Dedifferentiated amniotic fluid mesenchymal stem cell (primary cell): ENCODE measurements around the gene PAGR1.

Experiments used
- DNase-seq: peaks from one replicate; pipeline ENCODE4 v3.0.0-alpha.2; 2016; ENCODE audit errors: extremely low spot score

PAGR1 gene

GRCh38 chr16:29837841-29838240 is 21.9 kb downstream of the PAGR1 start:
- DNase-seq, result no peak

- DNase-seq, result no peak
Measured at GRCh38 chr16:29839822-29840221, 23.9 kb downstream of the PAGR1 start.

DNA sequence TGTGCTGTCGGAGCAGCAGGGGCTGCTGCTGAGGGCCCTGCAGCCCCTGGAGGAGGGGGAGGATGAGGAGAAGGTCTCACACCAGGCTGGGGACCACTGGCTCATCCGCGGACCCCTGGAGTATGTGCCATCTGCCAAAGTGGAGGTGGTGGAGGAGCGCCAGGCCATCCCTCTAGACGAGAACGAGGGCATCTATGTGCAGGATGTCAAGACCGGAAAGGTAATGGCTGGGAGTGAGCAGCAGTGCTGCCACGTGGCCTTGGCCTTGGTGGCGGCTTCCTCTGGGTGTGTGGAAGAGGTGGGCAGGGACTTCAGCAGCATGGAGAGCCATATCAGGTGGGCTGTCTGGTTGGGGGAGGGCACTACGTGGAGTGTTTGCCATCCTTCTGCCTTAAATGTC is 24.3 kb downstream of the PAGR1 start:
- no peak for DNase-seq

DNA sequence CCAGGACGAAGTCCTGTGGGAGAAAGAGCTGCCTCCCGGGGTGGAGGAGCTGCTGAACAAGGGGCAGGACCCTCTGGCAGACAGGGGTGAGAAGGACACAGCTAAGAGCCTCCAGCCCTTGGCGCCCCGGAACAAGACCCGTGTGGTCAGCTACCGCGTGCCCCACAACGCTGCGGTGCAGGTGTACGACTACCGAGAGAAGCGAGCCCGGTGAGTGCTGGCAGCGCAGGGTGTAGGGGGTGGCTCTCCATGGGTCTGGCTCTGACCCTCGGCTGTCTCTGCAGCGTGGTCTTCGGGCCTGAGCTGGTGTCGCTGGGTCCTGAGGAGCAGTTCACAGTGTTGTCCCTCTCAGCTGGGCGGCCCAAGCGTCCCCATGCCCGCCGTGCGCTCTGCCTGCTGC is 25.7 kb downstream of the PAGR1 start:
- no peak for DNase-seq

- DNase-seq, result no peak
Measured at GRCh38 chr16:29842732-29843346, 26.9 kb downstream of the PAGR1 start.

- DNase-seq, result no peak
Measured at GRCh38 chr16:29843931-29844330, 28.0 kb downstream of the PAGR1 start.

DNA sequence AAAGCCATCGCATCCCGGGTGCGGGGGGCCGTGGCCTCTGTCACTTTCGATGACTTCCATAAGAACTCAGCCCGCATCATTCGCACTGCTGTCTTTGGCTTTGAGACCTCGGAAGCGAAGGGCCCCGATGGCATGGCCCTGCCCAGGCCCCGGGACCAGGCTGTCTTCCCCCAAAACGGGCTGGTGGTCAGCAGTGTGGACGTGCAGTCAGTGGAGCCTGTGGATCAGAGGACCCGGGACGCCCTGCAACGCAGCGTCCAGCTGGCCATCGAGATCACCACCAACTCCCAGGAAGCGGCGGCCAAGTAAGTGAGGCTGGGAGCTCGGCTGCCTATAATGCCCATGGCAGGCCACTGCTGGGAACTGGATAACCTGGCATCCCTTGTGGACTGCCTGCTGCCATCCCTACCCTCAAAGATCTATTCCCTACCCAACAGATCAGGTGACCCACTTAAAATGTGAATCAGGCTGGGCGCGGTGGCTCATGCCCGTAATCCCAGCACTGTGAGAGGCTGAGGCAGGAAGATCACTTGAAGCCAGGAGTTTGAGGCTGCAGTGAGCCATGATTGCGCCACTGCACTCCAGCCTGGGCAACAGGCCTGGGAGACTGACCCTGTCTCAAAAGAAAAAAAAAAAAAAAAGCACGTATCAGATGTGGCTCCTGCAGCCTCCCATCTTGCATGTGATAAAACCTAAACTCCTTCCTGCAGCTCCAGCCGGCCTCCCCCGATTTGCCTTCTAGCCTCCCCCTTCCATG is 28.8 kb downstream of the PAGR1 start:
- no peak for DNase-seq

DNA sequence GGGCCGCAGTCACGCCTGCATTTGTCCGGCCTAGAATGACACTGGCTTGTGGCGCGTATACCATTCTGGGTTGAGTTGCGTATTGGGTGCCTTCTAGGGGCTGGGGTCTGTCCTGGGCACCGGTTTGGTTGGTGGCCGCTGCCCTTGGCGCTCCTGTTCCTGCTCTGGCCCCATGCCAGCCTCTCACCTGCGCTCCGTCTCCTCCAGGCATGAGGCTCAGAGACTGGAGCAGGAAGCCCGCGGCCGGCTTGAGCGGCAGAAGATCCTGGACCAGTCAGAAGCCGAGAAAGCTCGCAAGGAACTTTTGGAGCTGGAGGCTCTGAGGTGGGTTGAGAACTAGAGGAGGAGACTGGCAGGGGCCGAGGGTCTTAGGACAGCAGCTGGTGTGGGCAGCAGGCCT is 29.7 kb downstream of the PAGR1 start:
- no peak for DNase-seq

DNA sequence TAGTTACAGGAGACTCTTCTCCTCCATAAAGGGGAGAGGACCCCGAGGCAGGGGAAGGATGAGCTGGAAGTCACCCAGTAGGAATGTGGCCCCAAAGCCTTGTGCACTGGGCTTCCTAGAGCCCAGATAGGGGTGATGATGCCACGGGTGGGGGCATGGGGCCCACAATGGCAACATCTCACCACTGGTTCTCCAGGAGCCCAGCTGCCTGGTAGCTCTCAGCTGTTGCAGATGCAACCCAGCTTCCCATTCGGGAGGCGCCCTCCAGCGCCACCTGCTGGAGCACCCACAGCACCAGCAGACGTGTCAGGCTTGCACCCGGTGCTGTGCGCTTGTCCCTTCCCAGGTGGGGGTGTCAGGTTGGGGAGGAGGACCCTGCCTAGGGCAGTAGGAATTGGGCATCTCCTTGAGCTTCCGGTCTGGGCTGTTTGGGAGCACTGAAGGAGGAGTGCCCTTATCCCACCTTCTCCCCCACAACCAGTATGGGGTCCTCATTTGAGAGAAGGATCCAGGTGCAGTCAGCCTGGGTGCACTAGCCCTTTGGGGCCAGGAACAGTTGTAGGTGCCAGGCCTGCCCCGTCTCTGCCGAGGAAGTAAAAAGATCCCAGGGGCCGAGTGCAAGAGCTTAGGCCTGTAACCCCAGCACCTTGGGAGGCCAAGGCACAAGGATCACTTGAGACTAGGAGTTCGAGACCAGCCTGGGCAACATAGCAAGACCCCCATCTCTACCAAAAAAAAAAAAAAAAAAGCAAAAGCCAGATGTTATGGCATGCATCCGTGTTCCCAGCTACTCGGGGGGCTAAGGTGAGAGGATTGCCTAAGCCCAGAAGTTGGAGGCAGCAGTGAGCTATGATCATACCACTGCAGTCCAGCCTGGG is 32.7 kb downstream of the PAGR1 start:
- peak; percentile 31 for DNase-seq

- DNase-seq, result no peak
Measured at GRCh38 chr16:29849505-29849904, 33.6 kb downstream of the PAGR1 start.

DNA sequence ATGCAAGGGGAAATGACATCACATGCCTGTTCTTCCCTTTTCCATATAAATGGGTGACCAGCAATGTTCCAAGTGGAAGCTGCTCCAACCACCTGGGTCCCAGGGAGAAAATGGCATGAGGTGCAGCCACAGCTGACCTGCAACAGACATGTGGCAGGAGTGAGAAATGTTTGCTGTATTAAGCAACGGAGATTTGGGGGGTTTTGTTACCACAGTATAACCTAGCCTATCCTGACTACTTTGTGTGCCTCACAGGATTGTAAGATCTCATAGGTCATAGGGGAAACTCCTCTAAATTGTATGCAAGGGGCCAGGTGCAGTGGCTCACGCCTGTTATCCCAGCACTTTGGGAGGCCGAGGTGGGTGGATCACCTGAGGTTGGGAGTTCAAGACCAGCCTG is 35.0 kb downstream of the PAGR1 start:
- DNase-seq, result no peak

- no peak for DNase-seq
Measured at GRCh38 chr16:29852654-29853053, 36.7 kb downstream of the PAGR1 start.

GRCh38 chr16:29854520-29855100 is 38.7 kb downstream of the PAGR1 start:
- DNase-seq, result no peak

GRCh38 chr16:29857133-29857760 is 41.3 kb downstream of the PAGR1 start:
- peak; percentile 26 for DNase-seq

DNA sequence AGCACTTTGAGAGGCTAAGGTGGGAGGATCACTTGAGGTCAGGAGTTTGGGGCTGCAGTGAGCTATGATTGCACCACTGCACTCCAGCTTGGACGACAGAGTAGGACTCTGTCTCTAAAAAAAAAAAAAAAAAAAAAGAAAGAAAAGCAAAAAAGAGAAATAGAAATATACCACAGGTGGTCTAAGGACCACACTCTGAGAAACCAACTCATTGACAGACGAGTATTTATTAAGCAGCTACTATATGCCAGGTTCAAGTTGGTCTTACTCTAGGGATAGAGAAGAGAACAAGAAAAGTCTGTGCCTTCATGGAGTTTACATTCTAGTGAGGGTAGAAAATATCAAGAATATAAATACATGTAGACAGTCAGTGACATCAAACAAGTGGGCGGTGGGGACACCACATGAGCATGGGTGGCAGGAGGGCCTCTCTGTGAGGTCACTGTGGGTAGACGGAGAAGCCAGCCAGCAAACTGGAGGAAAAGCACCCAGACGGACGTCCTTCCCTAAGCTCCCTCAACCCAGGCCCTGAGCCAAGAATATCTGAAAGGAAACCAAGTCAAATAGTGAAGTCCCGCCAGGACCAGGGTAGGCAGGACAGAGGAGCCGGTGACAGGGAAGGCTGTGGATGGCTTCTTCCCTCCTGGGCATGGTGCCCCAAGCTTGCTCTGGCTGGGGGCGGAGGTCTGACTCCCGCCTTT is 42.3 kb downstream of the PAGR1 start:
- DNase-seq, result no peak

DNA sequence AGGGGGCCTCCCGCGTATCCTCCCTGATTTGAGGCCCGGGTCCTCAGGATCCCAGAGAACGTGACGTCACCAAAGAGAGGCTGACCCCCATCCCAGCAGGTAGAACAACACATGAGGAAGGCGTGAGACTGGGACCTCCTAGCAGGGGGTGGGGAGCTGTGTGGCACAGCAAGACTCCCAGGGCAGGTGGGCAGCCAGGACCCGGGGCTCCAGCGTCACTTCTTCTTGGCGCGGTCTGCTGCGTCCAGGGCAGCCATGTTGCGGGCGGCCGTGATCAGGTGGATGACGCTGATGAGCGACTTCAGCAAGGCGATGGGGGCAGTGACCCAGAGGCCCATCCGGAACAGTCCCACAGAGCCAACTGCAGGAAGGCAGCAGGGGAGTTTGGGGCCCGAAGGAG is 43.0 kb downstream of the PAGR1 start:
- DNase-seq, result no peak

DNA sequence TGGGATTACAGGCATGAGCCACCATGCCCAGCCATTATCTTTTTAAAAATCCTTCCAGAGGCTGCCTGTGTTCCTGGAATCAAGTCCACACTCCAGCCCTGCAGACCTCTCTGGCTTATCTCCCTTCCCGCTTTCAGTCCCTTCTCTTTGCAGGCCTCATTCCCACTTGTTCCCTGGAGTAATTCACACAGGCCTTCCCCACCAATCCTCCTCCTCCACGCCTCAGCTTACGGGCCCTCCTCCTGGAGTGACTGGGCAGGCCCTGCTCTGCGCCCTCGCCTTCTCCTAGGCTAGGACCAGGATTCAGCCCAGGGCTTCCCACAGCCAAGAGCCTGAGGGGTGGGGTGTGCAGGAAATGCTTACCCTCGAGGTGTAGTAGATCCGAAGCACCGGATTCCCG is 44.3 kb downstream of the PAGR1 start:
- DNase-seq, result no peak

GRCh38 chr16:29862383-29862883 is 46.5 kb downstream of the PAGR1 start:
- DNase-seq, result no peak

GRCh38 chr16:29862884-29863668 is 47.1 kb downstream of the PAGR1 start, which contains the start of gene CDIPT:
Gene CDIPT, minus strand, starts transcription at chr16:29863226. Its CDS starts 369 bp downstream, at chr16:29862857.
- DNase-seq, result peak; percentile 94

- DNase-seq, result no peak
Measured at GRCh38 chr16:29863669-29863984, 47.7 kb downstream of the PAGR1 start.
